Measurements from ENCODE around the gene CD300LF.

CD300LF gene

DNA sequence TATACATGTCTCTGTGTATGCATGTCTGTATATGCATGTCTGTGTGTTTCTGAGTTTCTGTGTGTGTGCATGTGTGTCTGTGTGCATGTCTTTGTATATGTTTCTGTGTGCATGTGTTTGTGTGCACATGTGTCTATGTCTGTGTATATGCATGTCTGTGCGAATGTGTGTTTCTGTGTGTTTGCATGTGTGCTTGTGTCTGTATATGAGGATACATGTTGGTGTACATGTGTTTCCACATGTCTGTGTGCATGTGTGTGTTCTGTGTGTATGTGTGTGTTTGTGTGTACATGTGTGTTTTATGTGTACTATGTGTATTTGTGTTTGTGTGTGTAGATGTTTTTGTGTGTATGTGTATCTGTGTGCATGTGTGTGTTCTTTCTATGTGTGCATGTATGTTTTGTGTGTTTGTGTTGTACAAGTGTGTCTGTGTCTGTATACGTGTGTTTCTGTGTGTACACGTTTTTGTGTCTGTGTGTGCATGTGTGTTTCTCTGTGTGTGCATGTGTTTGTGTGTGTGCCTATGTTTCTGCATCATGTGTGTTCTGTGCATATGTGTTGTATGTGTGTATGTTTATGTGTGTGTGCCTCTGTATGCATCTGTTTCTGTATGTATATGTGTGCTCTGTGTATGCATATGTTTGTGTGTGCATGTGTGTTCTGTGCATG, 15.4 kb upstream of the CD300LF start:
- ATAC-seq (ENCODE audit: insufficient read depth, low read depth) (no peak), DNase-seq (no peak)
- Histone ChIP-seq H4K20me1 (ENCODE audit: insufficient read depth, low read length) (no peaks in the 10 kb centered on the region), H3K9me3 (ENCODE audit: insufficient read depth, low read length, severe bottlenecking) (no peaks in the 10 kb centered on the region), H3K4me1 (ENCODE audit: insufficient read depth, low read length) (no peaks in the 10 kb centered on the region), H3K4me2 (ENCODE audit: insufficient read depth, low read length) (no peak overlapping the region), H3K79me2 (ENCODE audit: insufficient read depth, low read length) (no peaks in the 10 kb centered on the region), H3K27me3 (ENCODE audit: insufficient read depth, low read length, poor library complexity) (no peaks in the 10 kb centered on the region), H3K4me3 (ENCODE audit: low read depth in 1 of 2, low read length in 2 of 2) (no peak overlapping the region), H3K9ac (ENCODE audit: low read depth, low read length) (no peak overlapping the region), H3K27ac (ENCODE audit: low read length) (no peak overlapping the region), H2AFZ (ENCODE audit: low read depth, low read length) (no peak overlapping the region), H3K36me3 (ENCODE audit: insufficient read depth, low read length) (no peaks in the 10 kb centered on the region)
- TF ChIP-seq, protein P1, sequence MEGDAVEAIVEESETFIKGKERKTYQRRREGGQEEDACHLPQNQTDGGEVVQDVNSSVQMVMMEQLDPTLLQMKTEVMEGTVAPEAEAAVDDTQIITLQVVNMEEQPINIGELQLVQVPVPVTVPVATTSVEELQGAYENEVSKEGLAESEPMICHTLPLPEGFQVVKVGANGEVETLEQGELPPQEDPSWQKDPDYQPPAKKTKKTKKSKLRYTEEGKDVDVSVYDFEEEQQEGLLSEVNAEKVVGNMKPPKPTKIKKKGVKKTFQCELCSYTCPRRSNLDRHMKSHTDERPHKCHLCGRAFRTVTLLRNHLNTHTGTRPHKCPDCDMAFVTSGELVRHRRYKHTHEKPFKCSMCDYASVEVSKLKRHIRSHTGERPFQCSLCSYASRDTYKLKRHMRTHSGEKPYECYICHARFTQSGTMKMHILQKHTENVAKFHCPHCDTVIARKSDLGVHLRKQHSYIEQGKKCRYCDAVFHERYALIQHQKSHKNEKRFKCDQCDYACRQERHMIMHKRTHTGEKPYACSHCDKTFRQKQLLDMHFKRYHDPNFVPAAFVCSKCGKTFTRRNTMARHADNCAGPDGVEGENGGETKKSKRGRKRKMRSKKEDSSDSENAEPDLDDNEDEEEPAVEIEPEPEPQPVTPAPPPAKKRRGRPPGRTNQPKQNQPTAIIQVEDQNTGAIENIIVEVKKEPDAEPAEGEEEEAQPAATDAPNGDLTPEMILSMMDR (IDR thresholded peaks at IDR 0.05; ENCODE audit: borderline replicate concordance, extremely low read depth, low read length, poor library complexity, severe bottlenecking): no peak
- no peak for TF ChIP-seq EZH2 (IDR thresholded peaks at IDR 0.05; ENCODE audit: borderline replicate concordance, low read depth, low read length, severe bottlenecking)

DNA sequence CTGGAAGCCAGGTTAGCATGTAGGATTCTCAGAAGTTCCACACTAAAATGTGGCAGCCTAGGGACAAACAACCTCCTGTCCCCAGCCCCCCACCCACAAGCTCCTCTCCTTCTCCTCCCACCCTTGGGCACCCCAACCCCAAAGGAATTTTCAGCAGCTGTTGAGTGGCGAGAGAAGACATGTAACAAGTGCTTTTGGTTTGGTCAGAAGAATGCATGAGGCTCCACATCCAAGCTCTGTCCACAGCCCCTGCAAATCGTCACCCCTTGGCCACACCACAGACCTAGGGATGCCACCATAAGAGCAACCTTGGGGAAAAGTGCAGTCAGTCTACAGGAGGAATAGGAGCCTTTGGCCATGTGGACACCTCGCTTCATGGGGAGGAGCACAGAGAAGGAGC, 12.4 kb upstream of the CD300LF start:
- DNase-seq (no peak), ATAC-seq (ENCODE audit: insufficient read depth, low read depth) (no peak)
- Histone ChIP-seq H3K4me1 (ENCODE audit: insufficient read depth, low read length) (no peaks in the 10 kb centered on the region), H3K27ac (ENCODE audit: low read length) (no peak overlapping the region), H3K36me3 (ENCODE audit: insufficient read depth, low read length) (no peaks in the 10 kb centered on the region), H2AFZ (ENCODE audit: low read depth, low read length) (no peak overlapping the region), H3K4me2 (ENCODE audit: insufficient read depth, low read length) (no peak overlapping the region), H3K27me3 (ENCODE audit: insufficient read depth, low read length, poor library complexity) (no peaks in the 10 kb centered on the region), H3K9me3 (ENCODE audit: insufficient read depth, low read length, severe bottlenecking) (no peaks in the 10 kb centered on the region), H3K79me2 (ENCODE audit: insufficient read depth, low read length) (no peaks in the 10 kb centered on the region), H3K4me3 (ENCODE audit: low read depth in 1 of 2, low read length in 2 of 2) (no peak overlapping the region), H4K20me1 (ENCODE audit: insufficient read depth, low read length) (no peaks in the 10 kb centered on the region), H3K9ac (ENCODE audit: low read depth, low read length) (no peak overlapping the region)
- no peak for TF ChIP-seq EZH2 (IDR thresholded peaks at IDR 0.05; ENCODE audit: borderline replicate concordance, low read depth, low read length, severe bottlenecking)
- TF ChIP-seq, protein P1 (IDR thresholded peaks at IDR 0.05; ENCODE audit: borderline replicate concordance, extremely low read depth, low read length, poor library complexity, severe bottlenecking): no peak

DNA sequence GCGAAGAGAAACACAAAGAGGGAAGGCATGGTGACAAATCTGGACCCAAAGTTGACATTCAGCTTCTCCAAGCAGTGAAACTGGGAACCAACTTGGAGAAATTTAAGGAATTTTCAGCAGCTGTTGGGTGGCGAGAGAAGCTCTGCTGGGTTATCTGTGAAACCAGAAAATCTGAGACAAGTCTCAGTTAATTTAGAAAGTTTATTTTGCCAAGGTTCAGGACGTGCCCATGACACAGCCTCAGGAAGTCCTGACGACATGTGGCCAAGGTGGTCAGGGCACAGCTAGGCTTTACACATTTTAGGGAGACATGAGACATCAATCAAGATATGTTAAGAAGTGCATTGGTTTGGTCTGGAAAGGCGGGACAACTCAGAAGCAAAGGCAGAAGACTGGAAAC, 11.2 kb upstream of the CD300LF start:
- Histone ChIP-seq H3K27ac (ENCODE audit: low read length) (no peak overlapping the region), H3K4me3 (ENCODE audit: low read depth in 1 of 2, low read length in 2 of 2) (no peak overlapping the region), H3K9me3 (ENCODE audit: insufficient read depth, low read length, severe bottlenecking) (no peaks in the 10 kb centered on the region), H2AFZ (ENCODE audit: low read depth, low read length) (no peak overlapping the region), H3K27me3 (ENCODE audit: insufficient read depth, low read length, poor library complexity) (no peaks in the 10 kb centered on the region), H3K9ac (ENCODE audit: low read depth, low read length) (no peak overlapping the region), H3K4me2 (ENCODE audit: insufficient read depth, low read length) (no peak overlapping the region), H3K4me1 (ENCODE audit: insufficient read depth, low read length) (no peaks in the 10 kb centered on the region), H3K79me2 (ENCODE audit: insufficient read depth, low read length) (no peaks in the 10 kb centered on the region), H4K20me1 (ENCODE audit: insufficient read depth, low read length) (no peaks in the 10 kb centered on the region), H3K36me3 (ENCODE audit: insufficient read depth, low read length) (no peaks in the 10 kb centered on the region)
- DNase-seq (no peak), ATAC-seq (ENCODE audit: insufficient read depth, low read depth) (no peak)
- TF ChIP-seq EZH2 (IDR thresholded peaks at IDR 0.05; ENCODE audit: borderline replicate concordance, low read depth, low read length, severe bottlenecking): no peak
- TF ChIP-seq, protein P1 (IDR thresholded peaks at IDR 0.05; ENCODE audit: borderline replicate concordance, extremely low read depth, low read length, poor library complexity, severe bottlenecking): no peak
